Suprapubic skin (tissue), 4 donors: ENCODE measurements around the gene TYW3. TPM values are rescaled to one million over a fixed set of nuclear protein-coding genes. Genes with fewer than 3 reads are reported as not detected.

Experiments
- DNase-seq, 2 donors: peaks; one replicate each; pipeline ENCODE4 v3.0.0-alpha.2; 2019; ENCODE audit warnings: low spot score in 2 of 2
- H3K27ac ChIP-seq: fragments of 200-600 bp; sonication (generic); one replicate; pipeline ENCODE4 v1.5.1; 2019
- H3K27me3 ChIP-seq: fragments of 200-600 bp; sonication (generic); one replicate; pipeline ENCODE4 v1.5.1; 2019
- H3K36me3 ChIP-seq: fragments of 200-600 bp; sonication (generic); one replicate; pipeline ENCODE4 v1.5.1; 2019
- H3K4me1 ChIP-seq: fragments of 200-600 bp; sonication (generic); one replicate; pipeline ENCODE4 v1.5.1; 2019
- H3K4me3 ChIP-seq: fragments of 200-600 bp; sonication (generic); one replicate; pipeline ENCODE4 v1.5.1; 2019; ENCODE audit warnings: mild to moderate bottlenecking
- H3K9me3 ChIP-seq: fragments of 200-600 bp; sonication (generic); one replicate; pipeline ENCODE4 v1.5.1; 2019
- CTCF ChIP-seq, 2 donors: fragments of 200-600 bp in 1 of 2; fragments of 450-650 bp in 1 of 2; sonication (generic) in 1 of 2; IDR thresholded peaks; one replicate each; pipeline ENCODE4 v1.5.1; 2016 to 2019; ENCODE audit warnings: antibody characterized with exemption in 2 of 2, mild to moderate bottlenecking in 1 of 2, moderate library complexity in 1 of 2
- EP300 ChIP-seq: sonication (generic); formaldehyde crosslinking; IDR thresholded peaks from one replicate; pipeline ENCODE4 v1.6.1; 2017; ENCODE audit warnings: antibody characterized with exemption
- POLR2A ChIP-seq, 2 donors: fragments of 450-650 bp; IDR thresholded peaks; one replicate each; pipeline ENCODE4 v1.6.1; 2017; ENCODE audit warnings: antibody characterized with exemption in 2 of 2, mild to moderate bottlenecking in 2 of 2, moderate library complexity in 2 of 2
- POLR2AphosphoS5 ChIP-seq, 3 donors: sonication (generic); formaldehyde crosslinking; IDR thresholded peaks; one replicate each; pipeline ENCODE4 v1.6.1; 2017; ENCODE audit warnings: antibody characterized with exemption in 3 of 3
- WGBS: methylation state at CpG from one replicate; pipeline ENCODE4 v1.1.5; 2018; 5-methylcytosine and 5-hydroxymethylcytosine counted together
- total RNA-seq, 4 donors: library from RNA; depleted of rRNA; stranded (reverse); fragments of >200 nt; gene quantifications; one replicate each; pipeline ENCODE4 v1.1.0, GENCODE V29; 2016

TYW3 gene
- total RNA-seq, 4 donors from 2014 or later = 7.4 to 15.8 (median 11.0) TPM

- H3K27ac ChIP-seq = no peak overlapping the region
- no peak overlapping the region for H3K4me3 ChIP-seq
- DNase-seq = no peak
- H3K36me3 ChIP-seq = no peaks in the 10 kb centered on the region
- no peaks in the 10 kb centered on the region for H3K9me3 ChIP-seq
- H3K27me3 ChIP-seq = no peaks in the 10 kb centered on the region
- H3K4me1 ChIP-seq = no peaks in the 10 kb centered on the region
- TF ChIP-seq POLR2A (IDR thresholded peaks at IDR 0.05) (no peak), CTCF (IDR thresholded peaks at IDR 0.05) (no peak), EP300 (no peak), POLR2AphosphoS5 (IDR thresholded peaks at IDR 0.05) (no peak)
These were observed 46.8 kb downstream of the TYW3 start for GRCh38 chr1:74779750-74780149.

- Histone ChIP-seq H3K9me3 (no peaks in the 10 kb centered on the region), H3K4me3 (no peak overlapping the region), H3K36me3 (no peaks in the 10 kb centered on the region), H3K27me3 (no peaks in the 10 kb centered on the region), H3K4me1 (no peaks in the 10 kb centered on the region), H3K27ac (no peak overlapping the region)
- no peak for DNase-seq
- 54% methylated on average over 2 of the region's 2 CpGs for WGBS
- no peak for TF ChIP-seq EP300
- no peak for TF ChIP-seq CTCF (IDR thresholded peaks at IDR 0.05)
- no peak for TF ChIP-seq POLR2AphosphoS5 (IDR thresholded peaks at IDR 0.05)
- no peak for TF ChIP-seq POLR2A (IDR thresholded peaks at IDR 0.05)
These were observed 47.6 kb downstream of the TYW3 start for GRCh38 chr1:74780594-74780993.

- H3K27me3 ChIP-seq = no peaks in the 10 kb centered on the region
- H3K9me3 ChIP-seq = no peaks in the 10 kb centered on the region
- H3K4me1 ChIP-seq = no peaks in the 10 kb centered on the region
- H3K27ac ChIP-seq = no peak overlapping the region
- no peak for TF ChIP-seq CTCF (IDR thresholded peaks at IDR 0.05)
- TF ChIP-seq POLR2AphosphoS5 (IDR thresholded peaks at IDR 0.05) = no peak
- TF ChIP-seq EP300 = no peak
- no peak for TF ChIP-seq POLR2A (IDR thresholded peaks at IDR 0.05)
- no peak overlapping the region for H3K4me3 ChIP-seq
- DNase-seq = no peak
- H3K36me3 ChIP-seq = no peaks in the 10 kb centered on the region
These were observed 53.0 kb downstream of the TYW3 start for GRCh38 chr1:74785944-74786343.

GRCh38 chr1:74790453-74790852, 57.5 kb downstream of the TYW3 start:
- Histone ChIP-seq H3K4me1 (no peaks in the 10 kb centered on the region), H3K27me3 (no peaks in the 10 kb centered on the region), H3K9me3 (no peaks in the 10 kb centered on the region), H3K4me3 (no peak overlapping the region), H3K36me3 (no peaks in the 10 kb centered on the region), H3K27ac (no peak overlapping the region)
- no peak for TF ChIP-seq EP300
- TF ChIP-seq CTCF (IDR thresholded peaks at IDR 0.05) = no peak
- no peak for TF ChIP-seq POLR2A (IDR thresholded peaks at IDR 0.05)
- no peak for TF ChIP-seq POLR2AphosphoS5 (IDR thresholded peaks at IDR 0.05)
- no peak for DNase-seq

GRCh38 chr1:74791491-74791890, 58.5 kb downstream of the TYW3 start:
- Histone ChIP-seq H3K36me3 (no peaks in the 10 kb centered on the region), H3K27me3 (no peaks in the 10 kb centered on the region), H3K4me3 (no peak overlapping the region), H3K4me1 (no peaks in the 10 kb centered on the region), H3K27ac (no peak overlapping the region), H3K9me3 (no peaks in the 10 kb centered on the region)
- TF ChIP-seq POLR2A (IDR thresholded peaks at IDR 0.05) (no peak), CTCF (IDR thresholded peaks at IDR 0.05) (no peak), POLR2AphosphoS5 (IDR thresholded peaks at IDR 0.05) (no peak), EP300 (no peak)
- 15% methylated on average over 2 of the region's 2 CpGs for WGBS
- no peak for DNase-seq
